KMS-11 (cell line): ENCODE results near the gene EBP.

ENCODE experiments used
- H2AFZ ChIP-seq: fragments of 200-600 bp; sonication (generic); 2 replicates; pipeline ENCODE4 v1.6.1; 2016; ENCODE audit warnings: antibody characterized with exemption, mixed run types, low read depth
- H3K27ac ChIP-seq: fragments of 200-600 bp; sonication (generic); 2 replicates; pipeline ENCODE4 v1.6.1; 2016; ENCODE audit warnings: mild to moderate bottlenecking, mixed run types
- H3K27me3 ChIP-seq: fragments of 200-600 bp; sonication (generic); 2 replicates; pipeline ENCODE4 v1.6.1; 2017; ENCODE audit warnings: mild to moderate bottlenecking, low read depth, mixed run types, moderate library complexity; ENCODE audit not compliant: insufficient read depth
- H3K36me3 ChIP-seq: fragments of 200-600 bp; sonication (generic); 2 replicates; pipeline ENCODE4 v1.6.1; 2017; ENCODE audit warnings: mild to moderate bottlenecking, mixed run types; ENCODE audit not compliant: insufficient read depth
- H3K4me1 ChIP-seq: fragments of 200-600 bp; sonication (generic); 2 replicates; pipeline ENCODE4 v1.6.1; 2016; ENCODE audit warnings: mild to moderate bottlenecking, low read depth, mixed run types; ENCODE audit not compliant: poor library complexity, severe bottlenecking
- H3K4me2 ChIP-seq: fragments of 200-600 bp; sonication (generic); 2 replicates; pipeline ENCODE4 v1.7.0; 2016; ENCODE audit warnings: mild to moderate bottlenecking, mixed run types
- H3K4me3 ChIP-seq: fragments of 200-600 bp; sonication (generic); IDR thresholded peaks from 2 replicates; pipeline ENCODE4 v1.6.1; 2017; ENCODE audit warnings: low read depth, low read length, mixed read lengths; ENCODE audit not compliant: insufficient read depth
- H3K79me2 ChIP-seq: fragments of 200-600 bp; sonication (generic); 2 replicates; pipeline ENCODE4 v1.6.1; 2016; ENCODE audit warnings: low read depth, mixed run types; ENCODE audit not compliant: insufficient read depth
- H3K9ac ChIP-seq: fragments of 200-600 bp; sonication (generic); 2 replicates; pipeline ENCODE4 v1.6.1; 2016; ENCODE audit warnings: mild to moderate bottlenecking, mixed run types
- H4K20me1 ChIP-seq: fragments of 200-600 bp; sonication (generic); 2 replicates; pipeline ENCODE4 v1.6.1; 2016; ENCODE audit warnings: mild to moderate bottlenecking, mixed run types; ENCODE audit not compliant: insufficient read depth
- CTCF ChIP-seq: fragments of 200-600 bp; sonication (generic); conservative IDR thresholded peaks from 2 replicates; pipeline ENCODE4 v1.6.1; 2017; ENCODE audit warnings: low read depth, mild to moderate bottlenecking, antibody characterized with exemption, low read length, moderate library complexity, mixed read lengths

The EBP gene

GRCh38 chrX:48521353-48522243, at the start of gene EBP:
TSS of gene EBP (plus strand) at chrX:48521808. CDS start at chrX:48523772, 1,964 bp downstream.
- Histone ChIP-seq H3K4me3 (no peak within 1 kb of the TSS), H3K27me3 (no peaks in the 10 kb centered on the region), H4K20me1 (no peaks in the 10 kb centered on the region), H3K27ac (peak within 1 kb of the TSS; percentile 48), H2AFZ (peak within 1 kb of the TSS; percentile 68), H3K79me2 (peaks cover 24% of the 10 kb centered on the region), H3K36me3 (no peaks in the 10 kb centered on the region), H3K4me2 (peak within 1 kb of the TSS; percentile 71), H3K4me1 (peaks cover 18% of the 10 kb centered on the region), H3K9ac (peak within 1 kb of the TSS; percentile 71)
- TF ChIP-seq CTCF = no peak

GRCh38 chrX:48472225-48472624, 49.4 kb upstream of the EBP start:
- Histone ChIP-seq H3K36me3 (no peaks in the 10 kb centered on the region), H3K79me2 (peaks cover 31% of the 10 kb centered on the region), H4K20me1 (no peaks in the 10 kb centered on the region), H2AFZ (no peak overlapping the region), H3K4me3 (no peak overlapping the region), H3K9ac (no peak overlapping the region), H3K27ac (no peak overlapping the region), H3K4me1 (peaks cover 15% of the 10 kb centered on the region), H3K27me3 (no peaks in the 10 kb centered on the region), H3K4me2 (no peak overlapping the region)
- no peak for TF ChIP-seq CTCF

GRCh38 chrX:48472851-48473703, 48.5 kb upstream of the EBP start:
- peaks cover 19% of the 10 kb centered on the region for H3K4me1 ChIP-seq
- H3K36me3 ChIP-seq = no peaks in the 10 kb centered on the region
- H3K4me2 ChIP-seq = no peak overlapping the region
- no peak overlapping the region for H3K4me3 ChIP-seq
- peaks cover 31% of the 10 kb centered on the region for H3K79me2 ChIP-seq
- no peak overlapping the region for H3K27ac ChIP-seq
- H3K9ac ChIP-seq = no peak overlapping the region
- H2AFZ ChIP-seq = no peak overlapping the region
- no peaks in the 10 kb centered on the region for H3K27me3 ChIP-seq
- no peaks in the 10 kb centered on the region for H4K20me1 ChIP-seq
- TF ChIP-seq CTCF = no peak

GRCh38 chrX:48473704-48473990, 48.0 kb upstream of the EBP start:
- no peak overlapping the region for H3K4me3 ChIP-seq
- H3K4me1 ChIP-seq = peaks cover 19% of the 10 kb centered on the region
- no peaks in the 10 kb centered on the region for H4K20me1 ChIP-seq
- no peaks in the 10 kb centered on the region for H3K27me3 ChIP-seq
- H3K79me2 ChIP-seq = peaks cover 27% of the 10 kb centered on the region
- H3K27ac ChIP-seq = no peak overlapping the region
- no peaks in the 10 kb centered on the region for H3K36me3 ChIP-seq
- no peak overlapping the region for H3K9ac ChIP-seq
- no peak overlapping the region for H3K4me2 ChIP-seq
- TF ChIP-seq CTCF = no peak
- no peak overlapping the region for H2AFZ ChIP-seq
